ENCODE results near the gene IFT74.

The IFT74 gene

DNA sequence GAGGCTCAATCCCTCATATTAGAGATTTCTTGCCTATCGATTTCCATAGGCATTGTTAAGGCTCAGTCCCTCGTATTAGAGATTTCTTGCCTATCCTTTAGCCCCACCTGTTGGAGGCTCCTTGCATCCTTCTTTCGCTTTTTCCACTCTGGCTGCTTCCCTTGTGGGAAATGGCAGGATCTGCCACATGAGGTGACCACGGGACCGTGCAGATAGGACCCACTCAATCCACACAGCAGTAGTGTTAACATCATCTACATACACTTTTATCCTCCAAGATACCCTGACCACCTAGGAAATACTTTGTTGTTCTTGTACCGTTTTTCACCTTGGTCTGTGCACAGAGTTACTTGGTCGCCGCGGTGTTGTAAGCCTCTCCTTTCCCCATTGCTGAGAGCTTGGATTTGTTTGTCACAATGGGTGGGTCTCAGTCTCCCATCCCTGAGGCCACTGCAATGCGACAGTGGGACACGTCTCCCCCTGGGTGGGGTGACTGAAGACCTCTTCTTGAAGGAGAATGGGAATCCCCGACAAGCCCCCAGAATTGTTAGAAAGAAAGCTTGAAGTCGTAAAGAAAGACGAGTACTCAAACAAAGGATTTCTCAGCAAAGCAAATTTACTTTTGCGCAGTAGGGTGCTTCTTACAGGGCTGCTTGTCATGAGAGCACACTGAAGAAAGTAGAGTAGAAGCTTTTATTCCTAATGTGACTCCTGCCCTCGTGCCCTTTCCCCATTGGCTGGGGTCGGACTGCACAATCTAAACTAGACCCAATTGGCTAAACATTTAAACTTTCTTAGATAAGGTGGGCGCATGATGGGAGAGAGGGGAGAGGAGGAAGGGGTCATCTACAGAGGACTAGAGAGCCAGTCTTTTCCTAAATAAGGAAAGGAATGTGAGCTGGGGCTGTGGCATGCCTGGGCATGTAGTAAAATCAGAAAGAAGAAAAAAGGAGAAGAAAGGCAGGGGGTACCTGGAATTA, 19.8 kb downstream of the IFT74 start:
- DNase-seq = no peak

DNA sequence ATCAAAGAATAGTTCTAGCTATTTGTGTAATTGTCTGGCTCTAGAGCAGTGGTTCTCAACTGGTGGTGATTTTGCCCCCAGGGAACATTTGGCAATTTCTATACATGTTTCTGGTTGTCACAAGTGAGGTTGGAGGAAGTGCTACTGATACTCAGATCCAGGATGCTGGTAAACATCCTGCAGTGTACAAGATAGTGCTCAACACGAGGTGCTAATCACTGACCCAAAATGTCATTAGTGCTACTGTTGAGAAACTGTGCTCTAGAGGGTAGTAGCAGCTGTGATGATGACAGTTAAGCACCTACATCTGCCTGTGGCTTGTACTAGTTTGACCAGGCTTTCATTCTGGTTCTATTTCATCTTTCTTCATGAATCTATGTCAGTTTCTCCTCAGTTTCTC, 27.1 kb downstream of the IFT74 start:
- no peak for DNase-seq

DNA sequence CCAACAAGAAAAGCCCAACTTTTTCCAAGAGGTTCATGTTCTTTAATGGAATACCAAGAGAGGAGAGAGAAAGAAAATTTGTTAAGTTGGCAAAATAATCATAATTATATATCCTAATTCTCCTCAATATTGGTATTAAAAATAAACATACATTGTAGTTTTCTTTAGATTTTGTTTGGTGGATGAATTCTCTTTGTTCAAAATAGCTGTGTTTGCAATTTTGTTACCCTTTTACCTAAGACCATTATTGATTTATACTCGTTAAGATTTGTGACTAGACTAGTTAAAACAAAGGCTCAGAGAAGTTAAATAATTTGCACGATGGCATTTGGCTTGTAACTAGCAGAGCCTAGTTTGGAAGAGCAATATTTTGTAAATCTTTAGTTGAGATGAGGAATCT, 39.6 kb downstream of the IFT74 start:
- no peak for DNase-seq

DNA sequence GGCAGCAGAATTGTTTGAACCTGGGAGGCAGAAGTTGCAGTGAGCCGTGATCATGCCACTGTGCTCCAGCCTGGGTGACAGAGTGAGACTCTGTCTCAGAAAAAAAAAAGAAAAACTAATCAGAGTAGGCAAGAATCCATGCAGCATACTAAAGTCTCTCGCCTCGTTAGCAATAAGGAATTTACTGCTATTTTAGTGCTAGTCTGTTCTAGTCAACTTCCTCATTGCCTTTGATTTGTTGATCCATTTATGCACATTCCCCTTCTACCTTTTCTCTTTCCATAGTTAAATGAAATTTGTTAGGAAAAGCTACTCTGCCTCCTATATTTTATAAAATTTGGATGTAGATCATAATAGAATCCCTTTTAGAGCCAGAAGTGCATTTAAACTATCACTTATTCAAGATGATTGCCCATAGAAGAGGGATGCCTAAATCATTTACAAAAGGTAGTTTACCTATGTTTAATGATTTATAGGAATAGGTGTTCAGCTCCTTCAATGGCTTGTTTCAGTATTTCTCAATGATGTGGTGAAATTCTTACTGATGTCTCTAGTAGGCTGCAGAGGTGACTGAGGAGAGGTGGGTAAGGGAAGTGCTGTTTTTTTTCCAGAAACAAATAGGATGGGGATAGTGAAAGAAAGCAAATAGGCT, 47.3 kb downstream of the IFT74 start:
- no peak for DNase-seq

DNA sequence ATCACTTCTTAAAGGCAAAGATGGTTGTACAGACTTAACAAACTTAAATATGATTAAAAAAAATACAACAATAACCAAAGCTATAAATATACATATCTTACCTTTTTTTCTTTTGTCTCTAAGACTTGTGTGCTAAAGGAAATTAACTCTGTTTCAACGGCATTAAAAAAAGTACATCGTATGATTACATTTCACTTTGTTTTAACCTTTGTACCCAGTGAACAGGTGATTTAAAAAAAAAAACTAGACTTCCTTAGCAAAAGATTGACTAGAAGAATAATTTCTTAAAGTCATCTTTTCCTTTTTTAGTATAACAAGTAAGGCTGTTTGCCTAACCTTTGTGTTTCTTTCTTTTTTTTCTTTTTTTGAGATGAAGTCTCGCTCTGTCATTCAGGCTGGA, 49.3 kb downstream of the IFT74 start, which contains the start of gene LRRC19:
LRRC19 (minus strand) TSS at position 182 of the 400 bp plus-strand sequence. CDS start 5,978 bp downstream, outside the sequence.
- DNase-seq = no peak

DNA sequence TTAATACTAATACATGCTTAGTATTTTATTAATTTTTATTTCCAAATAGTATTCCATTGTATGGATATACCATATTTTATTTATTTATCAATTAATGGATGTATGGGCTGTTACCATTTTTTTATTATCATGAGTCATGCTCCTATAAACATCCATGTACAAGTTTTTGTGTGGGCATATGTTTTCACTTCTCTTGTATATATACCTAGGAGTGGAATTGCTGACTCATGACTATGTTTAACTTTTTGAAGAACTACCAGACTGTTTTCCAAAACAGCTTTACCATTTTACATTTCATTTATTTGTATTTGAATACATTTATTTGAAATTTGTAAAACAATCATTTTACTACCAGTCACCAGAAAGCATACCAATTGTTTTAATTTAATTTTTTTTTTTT, 63.4 kb downstream of the IFT74 start:
- no peak for DNase-seq

DNA sequence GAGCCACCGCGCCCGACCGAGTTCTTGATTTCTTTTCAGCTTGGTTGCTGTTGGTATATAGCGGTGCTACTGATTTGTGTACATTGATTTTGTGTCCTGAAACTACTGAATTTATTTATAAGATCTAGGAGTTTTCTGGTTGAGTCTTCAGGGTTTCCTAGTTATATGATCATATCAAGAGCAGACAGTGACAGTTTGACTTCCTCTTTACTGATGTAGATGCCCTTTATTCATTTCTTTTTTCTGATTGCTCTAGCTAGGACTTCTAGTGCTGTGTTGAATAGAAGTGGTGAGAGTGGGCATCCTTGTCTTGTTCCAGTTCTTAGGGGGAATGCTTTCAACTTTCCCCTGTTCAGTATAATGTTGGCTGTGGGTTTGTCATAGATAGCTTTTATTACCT, 66.7 kb downstream of the IFT74 start:
- no peak for DNase-seq

DNA sequence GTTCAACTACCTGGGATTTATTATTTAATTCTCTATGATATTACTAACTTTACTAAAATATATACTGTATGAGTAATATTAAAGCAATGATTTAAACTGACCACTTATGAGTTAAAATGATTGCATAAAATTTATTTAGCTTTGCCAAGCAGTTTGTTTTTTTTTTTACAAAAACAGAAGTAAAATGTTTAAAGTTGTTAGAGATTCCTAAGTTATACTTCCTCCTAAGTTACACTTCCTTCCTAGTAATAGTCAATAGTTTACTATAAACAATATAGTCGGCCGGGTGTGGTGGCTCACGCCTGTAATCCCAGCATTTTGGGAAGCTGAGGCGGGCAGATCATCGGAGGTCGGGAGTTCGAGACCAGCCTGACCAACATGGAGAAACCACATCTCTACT, 73.0 kb downstream of the IFT74 start:
- no peak for DNase-seq

DNA sequence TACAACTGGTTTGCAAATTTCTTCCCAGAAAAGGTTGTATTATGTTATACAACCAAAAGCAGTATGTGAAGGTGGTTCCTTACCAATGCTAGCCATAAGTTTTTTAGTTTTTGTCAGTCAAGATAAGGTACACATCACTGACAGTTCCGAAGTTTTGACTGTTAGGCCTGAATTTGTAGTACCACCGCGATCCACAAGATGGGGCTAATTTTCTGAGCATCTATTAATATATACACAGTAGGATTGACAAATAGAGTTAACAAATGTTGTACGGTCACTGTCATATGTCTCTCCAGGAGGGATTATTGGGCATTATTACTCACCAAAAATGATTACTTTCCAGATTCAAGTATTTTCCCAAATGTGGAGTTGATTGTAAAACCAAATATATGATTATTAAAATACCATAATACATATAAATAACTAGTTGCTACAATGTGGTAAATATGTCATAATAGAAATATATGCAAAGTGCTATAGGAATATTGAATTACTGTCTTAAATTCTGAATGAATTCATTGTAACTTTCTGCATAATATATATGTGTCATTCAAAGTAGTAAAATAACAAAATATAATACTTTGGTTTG, 77.7 kb downstream of the IFT74 start:
- peak; percentile 35 for DNase-seq

DNA sequence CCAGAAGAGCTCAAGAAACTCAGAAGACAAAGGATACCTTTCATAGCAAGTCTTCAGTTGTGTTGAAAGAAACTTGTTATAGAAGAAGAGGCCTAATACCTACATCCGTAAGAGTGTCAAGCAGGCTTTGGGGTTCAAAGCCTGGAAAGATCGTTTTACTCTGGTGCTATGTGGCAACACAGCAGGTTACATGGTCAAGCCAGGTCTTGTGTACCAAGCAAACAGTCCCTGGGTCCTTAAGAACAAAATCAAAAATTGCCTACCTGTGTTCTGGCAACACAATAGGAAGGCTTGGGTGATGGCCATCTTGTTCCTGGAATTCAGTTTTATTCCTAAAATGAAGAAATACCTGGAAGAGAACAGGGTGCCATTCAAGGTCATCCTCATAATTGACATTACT, 81.3 kb downstream of the IFT74 start:
- DNase-seq = no peak

DNA sequence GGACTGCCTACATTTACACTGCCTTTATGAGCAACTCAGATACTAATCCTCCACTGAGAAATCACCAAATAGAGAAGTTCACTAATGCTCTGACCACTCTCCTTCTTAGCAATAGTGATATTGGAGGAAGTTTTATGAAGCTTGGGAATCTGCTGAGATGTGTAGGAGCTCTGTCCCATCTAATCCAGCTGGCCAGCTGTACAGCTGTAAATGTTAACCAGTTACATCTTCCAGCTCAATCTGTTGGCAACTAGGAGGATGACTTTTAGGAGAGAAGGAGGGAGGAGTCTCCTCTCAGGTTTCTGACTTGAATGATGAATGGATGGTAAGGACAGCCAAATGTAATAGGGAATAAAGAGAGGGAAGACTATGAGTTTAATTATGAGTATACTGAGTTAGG, 85.5 kb downstream of the IFT74 start:
- DNase-seq = no peak

DNA sequence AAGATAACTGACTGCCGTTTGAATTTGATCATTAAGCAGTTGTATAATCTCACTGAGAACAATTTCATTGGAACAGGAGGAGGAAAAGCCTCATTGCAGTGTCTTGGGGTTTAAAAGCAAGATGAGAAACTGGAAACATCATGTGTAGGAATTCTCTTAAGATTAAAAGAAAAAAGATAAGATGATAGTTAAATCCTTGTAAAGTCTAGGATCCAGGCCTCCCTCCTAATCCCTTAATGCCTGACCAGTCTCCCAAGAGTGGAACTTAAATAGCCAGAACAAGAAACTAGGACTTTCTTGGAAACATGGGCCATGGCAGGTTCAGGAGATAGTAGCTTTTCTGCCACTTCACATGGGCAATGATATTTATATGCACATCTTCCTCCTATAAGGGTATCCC, 86.3 kb downstream of the IFT74 start:
- DNase-seq = no peak

DNA sequence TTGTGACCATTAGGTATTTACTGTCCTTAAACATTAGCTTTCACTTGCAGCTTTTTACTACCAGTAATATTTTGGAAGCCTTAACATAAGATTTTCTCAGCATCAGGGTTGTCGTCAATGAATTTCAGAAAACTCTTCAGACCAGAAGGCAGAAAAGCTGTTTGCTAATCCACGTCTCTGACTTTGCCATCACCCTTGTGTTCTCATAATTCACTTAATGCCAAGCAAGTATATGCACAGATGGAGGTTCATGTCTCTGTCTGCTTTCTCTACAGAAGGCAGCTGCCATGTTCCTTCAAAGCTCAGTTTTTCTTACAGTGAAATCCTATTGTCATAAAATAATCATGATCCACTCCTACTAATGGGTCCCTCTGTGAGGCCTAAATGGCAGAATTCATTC, 87.0 kb downstream of the IFT74 start:
- no peak for DNase-seq

DNA sequence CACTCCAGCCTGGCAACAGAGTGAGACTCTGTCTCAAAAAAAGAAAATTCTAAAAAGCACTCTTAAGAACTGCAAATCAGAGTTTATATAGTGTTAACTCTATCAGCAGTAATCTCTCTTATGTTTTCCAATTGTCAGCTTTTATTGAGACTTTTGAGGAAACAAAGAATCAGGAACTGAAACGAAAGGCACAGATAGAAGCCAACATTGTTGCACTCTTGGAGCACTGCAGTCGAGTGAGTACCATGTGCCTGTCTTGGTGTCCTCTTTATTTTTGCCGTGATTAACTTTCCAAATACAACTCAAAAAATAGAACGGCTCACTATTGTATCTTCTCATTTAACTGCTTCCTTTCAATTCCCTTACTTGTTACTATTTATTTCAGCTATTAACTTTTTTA, 90.9 kb downstream of the IFT74 start:
- no peak for DNase-seq

DNA sequence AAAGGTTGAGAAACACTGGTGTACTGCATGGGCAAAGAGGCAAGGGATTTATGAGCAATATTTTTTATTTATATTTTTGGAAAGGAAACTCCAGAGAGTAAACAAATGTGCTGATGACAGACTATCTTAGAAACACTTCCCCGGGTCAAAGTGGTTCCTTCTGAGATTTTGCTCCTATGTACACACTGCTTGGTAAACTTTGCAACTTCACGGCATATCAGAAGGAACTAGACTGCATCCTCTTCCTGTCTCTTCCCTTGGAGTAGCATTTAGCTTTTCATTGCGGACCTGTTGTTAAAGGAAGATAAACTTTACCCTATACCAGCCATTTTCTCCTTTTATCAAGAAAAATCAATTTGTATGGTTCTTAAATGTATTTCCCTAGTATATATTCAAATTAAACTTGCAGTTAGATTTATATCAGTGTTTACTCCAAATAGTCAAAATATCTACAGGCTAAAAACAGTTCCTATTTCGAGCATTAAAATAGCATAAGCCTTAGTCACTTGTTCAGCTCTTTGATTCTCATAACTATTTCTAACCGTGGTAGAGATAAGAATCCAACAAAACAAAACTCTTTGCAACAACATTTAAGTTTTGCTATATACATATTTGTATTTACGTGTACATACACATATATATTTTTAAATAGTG, 97.3 kb downstream of the IFT74 start:
- no peak for DNase-seq

DNA sequence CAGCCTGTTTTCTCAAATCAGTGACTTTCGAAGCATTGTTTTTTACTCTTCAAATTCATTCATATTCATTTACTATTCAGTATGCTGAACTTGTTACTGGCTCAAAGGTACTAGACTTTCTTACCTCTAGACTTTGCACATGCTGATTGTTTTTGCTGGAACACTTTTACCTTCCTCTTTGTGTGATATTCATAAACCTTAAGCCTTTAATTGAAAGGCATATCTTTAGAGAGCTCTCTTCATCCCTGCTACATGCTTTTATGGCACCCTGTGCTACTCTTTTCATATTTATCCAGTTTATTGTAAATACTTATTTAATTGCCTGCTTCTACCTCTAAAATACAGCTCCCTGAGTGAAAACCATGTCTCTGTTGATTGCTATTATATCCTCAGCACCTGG, 97.9 kb downstream of the IFT74 start:
- no peak for DNase-seq

DNA sequence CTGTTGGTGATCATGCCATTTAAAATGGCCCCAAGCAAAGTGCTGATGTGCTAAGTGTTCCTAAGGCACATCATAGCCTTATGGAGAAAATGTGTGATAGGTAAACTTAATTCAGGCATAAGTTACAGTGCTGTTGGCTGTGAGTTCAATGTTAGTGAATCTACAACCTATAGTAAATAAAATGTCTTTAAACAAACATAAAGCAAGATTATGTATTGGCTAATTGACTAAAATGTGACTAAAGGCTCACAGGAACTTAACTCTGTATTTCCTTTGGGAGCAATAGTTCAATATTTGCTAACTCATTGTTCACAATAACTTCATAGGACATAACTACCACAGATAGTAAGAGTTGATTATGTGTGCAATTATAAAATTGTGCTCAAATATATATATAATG, 98.6 kb downstream of the IFT74 start:
- DNase-seq = no peak

DNA sequence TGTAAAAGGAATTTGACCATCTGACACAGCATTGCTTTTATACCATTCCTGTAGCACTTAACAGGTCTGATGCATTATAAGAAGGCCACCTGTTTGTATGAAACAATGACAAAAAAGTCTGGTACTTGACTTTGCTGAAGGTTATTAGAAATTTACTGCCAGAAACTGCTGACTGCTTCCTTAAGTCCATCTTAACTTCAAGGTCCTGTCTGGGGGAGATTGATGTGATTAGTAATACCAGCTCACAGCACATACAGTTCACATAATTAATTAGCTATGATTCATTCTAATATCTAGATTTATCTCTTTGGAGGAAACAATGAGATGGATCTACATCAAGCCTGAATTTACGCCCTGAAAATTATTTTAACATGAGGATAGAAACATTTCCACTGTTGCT, 103.2 kb downstream of the IFT74 start:
- DNase-seq = no peak

DNA sequence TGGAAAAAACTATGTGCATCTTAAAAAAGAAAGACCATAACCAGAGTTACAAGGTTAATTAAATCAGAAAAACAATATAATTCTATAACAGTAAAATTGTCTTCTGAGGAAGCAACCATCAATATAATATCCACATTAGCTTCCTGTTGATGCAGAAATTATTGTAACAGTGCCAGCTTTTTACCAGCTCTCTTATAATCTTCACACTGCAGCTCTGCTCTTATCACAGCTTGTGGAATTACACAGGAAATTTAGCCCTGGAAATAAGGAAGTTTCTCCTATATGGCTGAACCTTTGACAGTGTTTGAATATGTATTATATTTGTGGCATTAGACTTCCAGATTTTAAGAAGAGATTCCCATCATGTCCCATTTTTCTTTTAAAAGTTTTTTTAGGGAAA, 103.7 kb downstream of the IFT74 start:
- DNase-seq = no peak

DNA sequence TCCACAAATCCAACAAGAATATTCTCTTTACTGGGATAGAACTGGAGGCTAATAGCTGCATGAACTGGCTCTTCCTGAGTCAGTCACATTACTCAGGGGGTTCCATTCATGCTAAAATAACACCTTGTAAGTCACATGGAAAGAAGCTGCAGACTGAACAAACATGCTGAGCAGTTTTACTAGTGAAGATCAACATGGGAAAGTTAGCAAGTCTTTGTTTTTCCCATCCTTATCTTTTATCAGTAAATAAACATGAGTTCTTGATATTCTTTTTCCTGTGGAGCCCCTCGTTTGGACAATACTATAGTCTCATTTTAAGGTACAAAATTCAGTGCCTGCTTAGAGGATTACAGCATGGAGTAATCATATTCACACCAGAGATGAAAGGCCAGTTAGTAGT, 109.1 kb downstream of the IFT74 start:
- no peak for DNase-seq

DNA sequence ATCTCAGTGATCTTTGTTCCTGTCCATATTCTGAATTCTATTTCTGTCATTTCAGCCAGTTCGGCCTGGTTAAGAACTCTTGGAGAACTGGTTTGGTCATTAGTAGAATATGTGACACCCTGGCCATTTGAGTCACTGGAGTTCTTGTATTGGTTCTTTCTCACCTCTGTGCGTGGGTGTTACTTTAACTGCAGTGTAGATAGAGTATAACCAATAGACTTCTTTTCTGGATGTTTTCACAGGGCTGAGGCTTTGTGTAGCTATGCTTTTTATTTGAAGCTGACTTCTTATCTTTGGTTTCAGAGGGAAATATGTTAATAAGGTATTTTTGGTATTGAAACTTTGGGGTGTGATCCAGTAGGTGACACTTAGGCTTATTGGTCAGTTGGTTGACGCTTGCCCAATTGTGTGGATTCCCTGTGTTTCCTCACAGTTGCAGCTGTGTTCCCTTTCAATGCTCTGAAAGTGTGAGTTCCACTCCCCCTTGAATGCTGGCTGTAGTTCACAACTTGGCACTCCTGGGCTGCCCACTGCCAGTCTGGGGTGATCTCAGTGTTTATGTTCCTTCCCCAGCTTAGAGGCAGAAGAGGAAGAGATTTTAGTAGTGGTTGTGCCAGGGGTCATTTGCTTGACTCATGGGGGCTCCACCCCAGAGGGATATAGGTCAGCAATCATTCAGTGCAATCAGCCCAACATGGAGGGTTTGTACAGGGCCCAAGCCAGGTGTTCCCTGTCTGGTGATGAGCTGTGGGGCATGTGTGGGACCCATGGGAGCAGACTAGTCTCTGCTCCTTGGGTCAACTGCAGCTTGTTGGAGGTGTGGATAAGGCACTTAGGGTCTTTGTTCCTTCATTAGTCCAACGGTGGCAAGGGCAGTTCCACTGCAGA, 117.9 kb downstream of the IFT74 start:
- DNase-seq = no peak

DNA sequence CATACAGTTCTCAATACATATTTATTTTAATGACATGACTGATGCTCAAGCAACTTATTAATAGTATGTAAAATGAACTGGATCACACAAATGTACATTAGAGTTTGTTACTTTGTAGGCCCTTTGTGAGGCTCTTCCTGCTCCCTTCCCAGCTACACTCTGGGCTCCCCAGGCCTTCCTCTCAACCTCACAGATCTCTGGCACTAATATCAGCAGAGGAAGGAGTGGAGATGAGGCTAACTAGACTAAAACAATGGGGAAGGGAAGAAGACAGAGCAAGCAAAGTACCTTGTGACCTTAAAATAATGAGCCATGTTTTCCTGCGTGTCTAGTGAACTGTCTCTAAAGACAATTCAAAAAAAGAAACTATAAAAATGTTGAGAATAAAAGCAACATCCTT, 122.5 kb downstream of the IFT74 start:
- no peak for DNase-seq

Data from stimulated activated CD4-positive, alpha-beta T cell treated with anti-CD3 and anti-CD28 coated beads, Interleukin-4, amount 100 ng/mL, for 1 hour (primary cell).